Measurements from ENCODE around the gene ACSL5.

The ACSL5 gene, protein sequence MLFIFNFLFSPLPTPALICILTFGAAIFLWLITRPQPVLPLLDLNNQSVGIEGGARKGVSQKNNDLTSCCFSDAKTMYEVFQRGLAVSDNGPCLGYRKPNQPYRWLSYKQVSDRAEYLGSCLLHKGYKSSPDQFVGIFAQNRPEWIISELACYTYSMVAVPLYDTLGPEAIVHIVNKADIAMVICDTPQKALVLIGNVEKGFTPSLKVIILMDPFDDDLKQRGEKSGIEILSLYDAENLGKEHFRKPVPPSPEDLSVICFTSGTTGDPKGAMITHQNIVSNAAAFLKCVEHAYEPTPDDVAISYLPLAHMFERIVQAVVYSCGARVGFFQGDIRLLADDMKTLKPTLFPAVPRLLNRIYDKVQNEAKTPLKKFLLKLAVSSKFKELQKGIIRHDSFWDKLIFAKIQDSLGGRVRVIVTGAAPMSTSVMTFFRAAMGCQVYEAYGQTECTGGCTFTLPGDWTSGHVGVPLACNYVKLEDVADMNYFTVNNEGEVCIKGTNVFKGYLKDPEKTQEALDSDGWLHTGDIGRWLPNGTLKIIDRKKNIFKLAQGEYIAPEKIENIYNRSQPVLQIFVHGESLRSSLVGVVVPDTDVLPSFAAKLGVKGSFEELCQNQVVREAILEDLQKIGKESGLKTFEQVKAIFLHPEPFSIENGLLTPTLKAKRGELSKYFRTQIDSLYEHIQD

DNA sequence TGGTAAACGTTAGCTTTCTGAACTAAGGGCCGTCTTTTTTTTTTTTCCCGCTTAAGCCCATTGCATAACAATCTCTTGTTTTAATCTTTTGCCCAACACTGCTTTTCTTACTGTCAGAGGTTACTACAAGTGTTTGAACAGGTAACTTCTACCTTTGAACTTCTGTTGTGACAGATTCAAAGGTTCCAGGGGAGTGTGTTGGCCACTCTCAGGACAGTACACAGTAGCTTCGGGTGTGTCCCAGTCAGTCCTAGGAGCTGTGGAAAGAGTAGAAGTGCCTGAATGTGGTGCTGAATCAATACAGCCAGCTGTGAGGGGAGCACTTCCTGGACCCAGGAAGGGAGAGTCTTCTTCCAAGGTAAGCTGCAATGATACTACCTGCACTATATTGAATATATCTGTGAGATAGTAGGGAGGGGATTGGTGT lies at the start of gene ACSL5:
Gene ACSL5 (plus strand): TSS at position 205 of the 427 bp plus-strand sequence. CDS start 20,831 bp downstream, outside the sequence.
- no peak within 1 kb of the TSS for H3K4me3 ChIP-seq (replicated peaks in 1 of 2; ENCODE audit: low read depth in 2 of 2, low read length in 2 of 2)
- TF ChIP-seq, protein P1, sequence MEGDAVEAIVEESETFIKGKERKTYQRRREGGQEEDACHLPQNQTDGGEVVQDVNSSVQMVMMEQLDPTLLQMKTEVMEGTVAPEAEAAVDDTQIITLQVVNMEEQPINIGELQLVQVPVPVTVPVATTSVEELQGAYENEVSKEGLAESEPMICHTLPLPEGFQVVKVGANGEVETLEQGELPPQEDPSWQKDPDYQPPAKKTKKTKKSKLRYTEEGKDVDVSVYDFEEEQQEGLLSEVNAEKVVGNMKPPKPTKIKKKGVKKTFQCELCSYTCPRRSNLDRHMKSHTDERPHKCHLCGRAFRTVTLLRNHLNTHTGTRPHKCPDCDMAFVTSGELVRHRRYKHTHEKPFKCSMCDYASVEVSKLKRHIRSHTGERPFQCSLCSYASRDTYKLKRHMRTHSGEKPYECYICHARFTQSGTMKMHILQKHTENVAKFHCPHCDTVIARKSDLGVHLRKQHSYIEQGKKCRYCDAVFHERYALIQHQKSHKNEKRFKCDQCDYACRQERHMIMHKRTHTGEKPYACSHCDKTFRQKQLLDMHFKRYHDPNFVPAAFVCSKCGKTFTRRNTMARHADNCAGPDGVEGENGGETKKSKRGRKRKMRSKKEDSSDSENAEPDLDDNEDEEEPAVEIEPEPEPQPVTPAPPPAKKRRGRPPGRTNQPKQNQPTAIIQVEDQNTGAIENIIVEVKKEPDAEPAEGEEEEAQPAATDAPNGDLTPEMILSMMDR (IDR thresholded peaks at IDR 0.05; ENCODE audit: low read depth, low read length) = no peak
- DNase-seq (ENCODE audit: low read depth in 2 of 2) = no peak

DNA sequence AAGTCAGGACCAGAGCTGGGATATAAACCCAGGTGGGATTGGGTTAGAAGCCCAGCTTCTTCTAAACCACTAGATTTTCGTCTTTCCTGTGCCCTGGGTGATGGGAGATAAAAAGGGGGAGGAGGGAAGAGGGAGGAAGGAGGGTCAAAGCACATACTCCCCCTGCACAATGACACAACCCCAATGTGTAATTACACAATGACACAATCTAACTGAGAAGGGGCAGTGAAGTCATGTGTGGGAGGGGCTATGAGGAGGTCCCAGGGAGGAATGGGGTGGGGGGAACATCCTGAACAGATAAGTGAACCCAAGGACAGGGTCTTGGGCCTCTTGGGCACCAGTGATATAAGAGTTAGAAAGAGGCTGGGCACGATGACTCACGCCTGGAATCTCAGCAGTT lies 46.2 kb upstream of the ACSL5 start:
- TF ChIP-seq, protein P1 (IDR thresholded peaks at IDR 0.05; ENCODE audit: low read depth, low read length) = no peak
- H3K4me3 ChIP-seq (replicated peaks in 1 of 2; ENCODE audit: low read depth in 2 of 2, low read length in 2 of 2) = no peak overlapping the region
- DNase-seq (ENCODE audit: low read depth in 2 of 2) = no peak

DNA sequence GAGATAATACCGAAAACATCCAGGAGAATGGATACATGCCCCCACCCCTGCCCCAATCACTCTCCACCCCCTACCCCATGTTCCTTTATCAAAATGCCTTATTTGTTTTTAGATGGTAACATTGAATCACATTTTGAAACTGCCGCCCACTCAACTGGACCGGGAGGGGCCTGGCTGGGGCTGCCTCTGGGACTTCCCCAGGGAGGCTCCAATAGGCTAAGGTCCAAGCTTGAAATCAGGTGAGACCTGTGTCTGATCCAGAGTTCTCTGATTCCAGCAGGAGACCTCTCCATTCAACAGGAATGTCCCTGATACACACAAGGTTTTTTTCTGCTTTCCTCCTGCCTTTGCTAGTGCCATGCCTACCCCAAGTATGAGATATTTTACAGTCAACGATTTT lies 43.8 kb upstream of the ACSL5 start:
- no peak for DNase-seq (ENCODE audit: low read depth in 2 of 2)

DNA sequence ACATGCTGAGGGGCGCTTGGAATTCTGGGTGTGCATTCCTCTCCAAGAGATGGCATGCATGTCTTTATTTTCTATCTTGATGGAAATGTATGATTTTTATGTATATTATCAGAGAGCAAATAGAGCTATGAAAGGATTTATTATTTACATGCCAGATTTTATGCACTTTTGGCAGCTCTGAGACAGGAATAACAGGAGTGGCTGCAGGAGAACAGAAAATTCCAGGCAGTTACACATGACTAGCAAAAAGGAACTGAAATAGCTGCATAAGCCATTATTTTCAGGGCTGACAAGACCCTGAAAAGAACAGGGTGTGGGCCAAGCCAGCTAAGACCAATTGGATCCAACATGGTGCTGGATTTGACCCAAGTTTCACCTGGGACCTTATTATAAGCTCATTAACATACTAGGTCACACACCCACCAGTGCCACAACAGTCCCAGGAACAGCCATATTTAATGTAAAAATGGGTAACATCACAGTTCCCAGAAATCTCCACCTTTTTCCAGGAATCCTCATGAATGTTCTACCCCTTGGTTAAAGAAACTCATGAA lies 43.2 kb upstream of the ACSL5 start:
- DNase-seq (ENCODE audit: low read depth in 2 of 2) = no peak
- H3K4me3 ChIP-seq (replicated peaks in 1 of 2; ENCODE audit: low read depth in 2 of 2, low read length in 2 of 2) = no peak overlapping the region
- TF ChIP-seq, protein P1 (IDR thresholded peaks at IDR 0.05; ENCODE audit: low read depth, low read length) = no peak

More for the DNA sequence above, 43.8 kb upstream of the ACSL5 start:
- TF ChIP-seq, protein P1 (IDR thresholded peaks at IDR 0.05; ENCODE audit: low read depth, low read length) = no peak
- no peak overlapping the region for H3K4me3 ChIP-seq (replicated peaks in 1 of 2; ENCODE audit: low read depth in 2 of 2, low read length in 2 of 2)

DNA sequence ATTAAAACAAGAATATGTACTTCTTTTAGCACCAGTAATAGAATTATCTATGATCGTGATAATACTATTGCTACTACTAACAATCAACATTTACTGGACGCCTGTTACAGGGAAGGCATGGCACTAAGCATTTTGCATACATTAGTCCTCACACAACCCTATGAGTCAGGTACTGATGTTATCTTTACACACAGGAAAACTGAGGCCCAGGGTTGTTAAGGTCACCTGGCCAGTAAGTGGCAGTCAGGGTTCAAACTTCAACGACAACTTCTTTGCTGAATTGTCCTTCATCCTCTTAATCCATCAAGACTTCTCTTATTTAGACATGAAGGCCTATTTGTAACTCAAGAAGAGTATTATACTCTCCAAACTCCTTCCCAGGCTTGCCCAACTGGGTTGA lies 41.9 kb upstream of the ACSL5 start:
- TF ChIP-seq, protein P1 (IDR thresholded peaks at IDR 0.05; ENCODE audit: low read depth, low read length) = no peak
- no peak for DNase-seq (ENCODE audit: low read depth in 2 of 2)
- no peak overlapping the region for H3K4me3 ChIP-seq (replicated peaks in 1 of 2; ENCODE audit: low read depth in 2 of 2, low read length in 2 of 2)

DNA sequence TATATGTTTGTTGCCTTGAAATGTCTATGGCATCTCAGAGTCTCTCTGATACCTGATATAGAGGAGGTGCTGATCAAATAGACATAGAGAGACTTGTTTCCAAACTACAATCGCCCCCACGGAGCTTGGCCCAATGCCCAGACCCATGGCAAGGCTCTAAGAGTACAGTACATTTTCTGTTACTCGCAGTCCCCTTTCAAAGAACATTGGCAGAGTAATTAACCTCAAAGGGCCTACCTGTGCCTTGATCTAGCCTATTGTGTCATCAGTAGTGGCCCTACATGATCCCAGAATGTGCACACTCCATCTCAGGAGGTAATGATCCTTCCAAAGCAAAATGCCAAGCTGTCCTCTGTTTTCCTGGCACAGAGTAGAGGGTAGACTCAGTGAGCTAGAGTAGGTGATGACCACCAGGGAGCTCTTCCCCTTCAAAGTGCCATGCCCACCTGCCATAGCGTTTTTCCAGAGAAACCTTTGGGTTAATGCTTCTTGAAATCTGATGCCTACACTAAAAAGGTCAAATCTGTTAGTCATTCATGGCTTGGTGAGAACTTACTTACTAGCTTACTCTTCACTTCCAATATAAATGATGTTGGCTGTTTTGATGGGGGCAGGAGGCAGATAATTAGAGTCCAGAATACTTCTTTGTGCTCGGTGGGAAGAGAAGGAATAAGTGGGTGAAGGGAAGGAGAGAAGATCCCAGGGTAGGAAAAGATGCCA lies 41.2 kb upstream of the ACSL5 start:
- H3K4me3 ChIP-seq (replicated peaks in 1 of 2; ENCODE audit: low read depth in 2 of 2, low read length in 2 of 2) = no peak overlapping the region
- TF ChIP-seq, protein P1 (IDR thresholded peaks at IDR 0.05; ENCODE audit: low read depth, low read length) = no peak
- DNase-seq (ENCODE audit: low read depth in 2 of 2) = no peak
